Thoracic aorta (tissue), 2 donors: ENCODE measurements around the gene TRAPPC2. TPM values are rescaled to one million over a fixed set of nuclear protein-coding genes. Genes with fewer than 3 reads are reported as not detected.

Experiments used
- ATAC-seq: fragments of 150-250 bp; one replicate; pipeline ENCODE4 v1.8.0; 2017; ENCODE audit warnings: low read depth; ENCODE audit not compliant: insufficient number of reproducible peaks, low FRiP score
- DNase-seq: peaks from one replicate; pipeline ENCODE4 v3.0.0-alpha.2; 2020; ENCODE audit warnings: low spot score
- H3K27ac ChIP-seq, 2 donors: fragments of 200-600 bp; sonication (generic); 1 replicate in 1 of 2; 2 replicates in 1 of 2; pipeline ENCODE4 v1.5.1; 2016; ENCODE audit warnings: mild to moderate bottlenecking in 2 of 2, moderate library complexity in 2 of 2
- H3K27me3 ChIP-seq: fragments of 200-600 bp; sonication (generic); replicated peaks from 2 replicates; pipeline ENCODE4 v1.6.0; 2016; ENCODE audit warnings: mild to moderate bottlenecking; ENCODE audit not compliant: insufficient read depth
- H3K36me3 ChIP-seq: fragments of 200-600 bp; sonication (generic); one replicate; pipeline ENCODE4 v1.5.1; 2016
- H3K4me1 ChIP-seq, 2 donors: fragments of 200-600 bp; sonication (generic); 1 replicate in 1 of 2; 2 replicates in 1 of 2; pipeline versions ENCODE4 v1.5.1 to v1.6.0; 2016; ENCODE audit warnings: low read depth in 2 of 2, mild to moderate bottlenecking in 1 of 2; ENCODE audit not compliant: control insufficient read depth in 1 of 2
- H3K4me3 ChIP-seq: fragments of 200-600 bp; sonication (generic); 2 replicates; pipeline ENCODE4 v1.5.1; 2016; ENCODE audit warnings: mild to moderate bottlenecking
- H3K9me3 ChIP-seq: fragments of 200-600 bp; sonication (generic); 2 replicates; pipeline ENCODE4 v1.5.1; 2016
- CTCF ChIP-seq: fragments of 200-600 bp; sonication (generic); IDR thresholded peaks from one replicate; pipeline ENCODE4 v1.5.1; 2019; ENCODE audit warnings: antibody characterized with exemption
- total RNA-seq, 2 donors: library from RNA; depleted of rRNA; stranded (reverse); fragments of >200 nt; gene quantifications; one replicate each; pipeline versions ENCODE4 v1.1.0 to v1.2.3, GENCODE V29; 2016

Gene TRAPPC2
- total RNA-seq, 2 donors from 2014 or later: 15.0 to 24.2 TPM

- Histone ChIP-seq H3K27ac (no peak overlapping the region), H3K4me1 (peaks cover 0 to 7% of the 10 kb centered on the region in 2 donors), H3K36me3 (no peaks in the 10 kb centered on the region), H3K4me3 (no peak overlapping the region), H3K9me3 (no peaks in the 10 kb centered on the region), H3K27me3 (no peaks in the 10 kb centered on the region)
- ATAC-seq (no peak), DNase-seq (no peak)
- TF ChIP-seq CTCF: no peak
These were observed 13.0 kb downstream of the TRAPPC2 start for GRCh38 chrX:13721371-13721770.

- no peak overlapping the region for H3K4me3 ChIP-seq
- no peaks in the 10 kb centered on the region for H3K9me3 ChIP-seq
- H3K27ac ChIP-seq: peak overlapping the region in 1 of 2 donors; percentile 67
- no peak for TF ChIP-seq CTCF
- ATAC-seq (no peak), DNase-seq (no peak)
- H3K27me3 ChIP-seq: no peaks in the 10 kb centered on the region
- peaks cover 0 to 7% of the 10 kb centered on the region in 2 donors for H3K4me1 ChIP-seq
- H3K36me3 ChIP-seq: no peaks in the 10 kb centered on the region
These were observed 15.1 kb downstream of the TRAPPC2 start for GRCh38 chrX:13719192-13719856.

- DNase-seq: no peak
- no peak overlapping the region for H3K4me3 ChIP-seq
- TF ChIP-seq CTCF: no peak
These were observed 16.5 kb downstream of the TRAPPC2 start for GRCh38 chrX:13717700-13718472.

GRCh38 chrX:13716905-13717304 lies 17.5 kb downstream of the TRAPPC2 start:
- no peaks in the 10 kb centered on the region for H3K27me3 ChIP-seq
- peaks cover 2% of the 10 kb centered on the region for H3K36me3 ChIP-seq
- no peak for ATAC-seq
- peaks cover 0 to 7% of the 10 kb centered on the region in 2 donors for H3K4me1 ChIP-seq
- no peaks in the 10 kb centered on the region for H3K9me3 ChIP-seq
- no peak overlapping the region for H3K4me3 ChIP-seq
- TF ChIP-seq CTCF: no peak
- no peak for DNase-seq
- H3K27ac ChIP-seq: peak overlapping the region; percentile 63 to 67

More at GRCh38 chrX:13717700-13718472, 16.5 kb downstream of the TRAPPC2 start:
- H3K27me3 ChIP-seq: no peaks in the 10 kb centered on the region
- peaks cover 0 to 7% of the 10 kb centered on the region in 2 donors for H3K4me1 ChIP-seq
- H3K36me3 ChIP-seq: no peaks in the 10 kb centered on the region
- H3K27ac ChIP-seq: peak overlapping the region; percentile 63 to 67
- ATAC-seq: no peak
- H3K9me3 ChIP-seq: no peaks in the 10 kb centered on the region

- ATAC-seq (no peak), DNase-seq (no peak)
- TF ChIP-seq CTCF: no peak
- Histone ChIP-seq H3K9me3 (no peaks in the 10 kb centered on the region), H3K4me3 (no peak overlapping the region), H3K27me3 (no peaks in the 10 kb centered on the region), H3K36me3 (peaks cover 4% of the 10 kb centered on the region), H3K4me1 (peaks cover 0 to 7% of the 10 kb centered on the region in 2 donors), H3K27ac (no peak overlapping the region)
These were observed 18.0 kb downstream of the TRAPPC2 start for GRCh38 chrX:13716455-13716854.
